ENCODE data around the gene PRKCA.

PRKCA gene

DNA sequence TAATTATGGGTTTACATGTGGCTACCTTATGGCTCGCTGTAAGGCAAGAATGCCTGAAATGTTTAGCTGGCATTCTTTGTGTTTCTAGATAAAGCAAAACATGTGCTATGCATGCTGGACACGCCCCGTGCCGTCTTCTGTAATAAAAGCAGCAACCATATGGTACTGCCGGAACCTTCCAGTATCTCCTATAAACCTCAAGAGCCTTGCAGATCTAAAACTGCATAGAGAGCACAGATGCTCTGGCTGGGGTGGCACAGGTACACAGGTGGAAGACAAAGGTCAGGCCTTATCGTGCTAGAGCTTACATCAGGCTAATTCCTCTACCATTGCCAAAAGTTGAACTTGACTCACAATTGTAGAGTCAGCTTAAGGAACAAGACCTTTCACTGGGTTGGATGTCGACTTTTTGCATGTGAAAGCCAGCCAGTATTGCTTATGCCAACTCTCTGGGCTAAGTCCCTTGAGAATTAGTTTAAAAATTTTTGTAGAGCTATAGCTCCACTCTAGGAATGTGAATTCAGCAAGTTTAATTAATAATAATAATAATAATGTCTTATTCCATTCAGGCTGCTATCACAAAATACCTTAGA lies 345.1 kb downstream of the PRKCA start:
- H3K4me3 ChIP-seq (ENCODE audit: low read length) = no peak overlapping the region
- TF ChIP-seq, protein P1, sequence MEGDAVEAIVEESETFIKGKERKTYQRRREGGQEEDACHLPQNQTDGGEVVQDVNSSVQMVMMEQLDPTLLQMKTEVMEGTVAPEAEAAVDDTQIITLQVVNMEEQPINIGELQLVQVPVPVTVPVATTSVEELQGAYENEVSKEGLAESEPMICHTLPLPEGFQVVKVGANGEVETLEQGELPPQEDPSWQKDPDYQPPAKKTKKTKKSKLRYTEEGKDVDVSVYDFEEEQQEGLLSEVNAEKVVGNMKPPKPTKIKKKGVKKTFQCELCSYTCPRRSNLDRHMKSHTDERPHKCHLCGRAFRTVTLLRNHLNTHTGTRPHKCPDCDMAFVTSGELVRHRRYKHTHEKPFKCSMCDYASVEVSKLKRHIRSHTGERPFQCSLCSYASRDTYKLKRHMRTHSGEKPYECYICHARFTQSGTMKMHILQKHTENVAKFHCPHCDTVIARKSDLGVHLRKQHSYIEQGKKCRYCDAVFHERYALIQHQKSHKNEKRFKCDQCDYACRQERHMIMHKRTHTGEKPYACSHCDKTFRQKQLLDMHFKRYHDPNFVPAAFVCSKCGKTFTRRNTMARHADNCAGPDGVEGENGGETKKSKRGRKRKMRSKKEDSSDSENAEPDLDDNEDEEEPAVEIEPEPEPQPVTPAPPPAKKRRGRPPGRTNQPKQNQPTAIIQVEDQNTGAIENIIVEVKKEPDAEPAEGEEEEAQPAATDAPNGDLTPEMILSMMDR (IDR thresholded peaks at IDR 0.05; ENCODE audit: insufficient read depth, low read depth, low read length, missing control alignments) = no peak
- DNase-seq (ENCODE audit: low read depth) = no peak

DNA sequence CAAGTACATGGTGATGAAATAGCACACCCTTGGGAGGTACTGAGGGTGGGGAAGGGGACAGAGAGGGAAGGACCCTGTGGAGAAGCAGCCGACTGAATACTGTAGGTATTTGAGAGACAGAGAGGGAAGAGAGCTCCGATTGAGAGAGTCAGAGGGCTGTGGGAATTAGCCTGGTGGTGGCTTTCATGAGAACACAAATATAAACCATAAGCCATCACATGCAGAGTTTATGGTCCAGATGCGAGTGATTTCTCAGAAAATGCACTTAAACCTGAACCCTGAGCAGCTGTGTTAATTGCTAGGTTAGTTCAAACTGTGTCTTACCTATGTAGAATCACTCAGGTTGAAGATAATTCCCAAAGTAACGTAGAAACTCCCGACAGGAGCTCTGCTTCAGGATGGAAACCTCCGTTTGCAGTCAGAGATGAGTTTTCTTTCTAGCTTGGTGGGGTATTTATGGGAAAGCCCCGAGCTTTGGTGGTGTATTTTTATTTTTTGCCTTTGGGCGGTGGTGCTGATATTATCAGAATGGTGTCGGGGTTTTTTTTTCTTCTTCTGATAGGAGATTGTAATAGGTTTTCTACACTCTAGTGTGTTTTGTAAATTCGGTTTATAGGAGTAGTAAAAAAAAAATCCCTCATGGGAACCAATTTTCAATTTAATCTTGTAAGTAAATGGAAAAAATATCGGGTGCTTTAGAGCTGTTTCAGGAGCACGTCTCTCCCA lies 347.6 kb downstream of the PRKCA start:
- DNase-seq (ENCODE audit: low read depth) = no peak
- no peak overlapping the region for H3K4me3 ChIP-seq (ENCODE audit: low read length)
- TF ChIP-seq, protein P1 (IDR thresholded peaks at IDR 0.05; ENCODE audit: insufficient read depth, low read depth, low read length, missing control alignments) = no peak

DNA sequence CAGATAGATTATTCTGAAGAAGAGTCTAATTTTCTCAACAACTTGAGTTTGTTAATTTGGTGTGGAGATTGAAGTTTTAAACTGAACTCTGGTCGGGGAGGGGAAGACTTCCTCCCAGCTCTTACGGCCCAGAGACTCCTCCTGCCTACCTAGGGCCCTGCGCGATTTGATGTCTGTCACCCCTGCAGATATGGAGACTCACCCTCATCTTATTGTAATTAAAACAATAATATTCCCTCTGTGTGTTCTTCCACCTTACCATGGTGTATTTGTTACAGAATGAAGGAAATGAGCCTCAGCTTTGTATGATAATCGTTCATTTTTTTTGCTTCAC lies 348.1 kb downstream of the PRKCA start:
- no peak overlapping the region for H3K4me3 ChIP-seq (ENCODE audit: low read length)
- TF ChIP-seq, protein P1 (IDR thresholded peaks at IDR 0.05; ENCODE audit: insufficient read depth, low read depth, low read length, missing control alignments) = no peak
- no peak for DNase-seq (ENCODE audit: low read depth)

DNA sequence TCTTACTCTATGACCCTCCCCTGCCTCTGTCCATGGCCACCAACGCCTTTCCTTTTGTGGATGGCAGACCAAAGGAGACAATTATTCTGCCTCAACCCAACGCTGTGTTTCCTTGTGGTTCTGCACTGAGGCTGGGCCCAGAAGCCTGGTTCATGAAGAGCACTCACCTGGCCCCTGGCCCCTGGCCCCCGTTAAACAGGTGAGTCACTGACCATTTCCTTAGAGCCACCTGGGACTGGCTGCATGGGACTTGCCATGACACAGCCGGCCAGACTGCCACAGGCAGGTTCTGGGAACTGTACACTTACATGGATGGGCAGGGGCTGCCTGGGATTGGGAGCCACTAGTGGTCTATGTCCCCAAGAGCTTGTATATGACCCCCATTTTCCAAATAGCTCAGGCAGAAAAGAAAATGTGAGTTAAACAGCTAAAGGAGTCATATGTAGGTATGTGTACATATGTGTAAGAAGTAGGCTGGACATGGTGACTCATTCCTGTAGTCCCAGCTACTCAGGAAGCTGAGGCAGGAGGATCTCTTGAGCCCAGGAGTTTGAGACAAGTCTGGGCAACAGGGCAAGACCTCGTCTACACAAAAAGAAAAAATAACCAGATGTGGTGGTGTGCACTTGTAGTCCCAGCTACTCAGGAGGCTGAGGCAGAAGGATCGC lies 350.6 kb downstream of the PRKCA start:
- no peak overlapping the region for H3K4me3 ChIP-seq (ENCODE audit: low read length)
- TF ChIP-seq, protein P1 (IDR thresholded peaks at IDR 0.05; ENCODE audit: insufficient read depth, low read depth, low read length, missing control alignments) = no peak
- DNase-seq (ENCODE audit: low read depth) = peak; percentile 93

DNA sequence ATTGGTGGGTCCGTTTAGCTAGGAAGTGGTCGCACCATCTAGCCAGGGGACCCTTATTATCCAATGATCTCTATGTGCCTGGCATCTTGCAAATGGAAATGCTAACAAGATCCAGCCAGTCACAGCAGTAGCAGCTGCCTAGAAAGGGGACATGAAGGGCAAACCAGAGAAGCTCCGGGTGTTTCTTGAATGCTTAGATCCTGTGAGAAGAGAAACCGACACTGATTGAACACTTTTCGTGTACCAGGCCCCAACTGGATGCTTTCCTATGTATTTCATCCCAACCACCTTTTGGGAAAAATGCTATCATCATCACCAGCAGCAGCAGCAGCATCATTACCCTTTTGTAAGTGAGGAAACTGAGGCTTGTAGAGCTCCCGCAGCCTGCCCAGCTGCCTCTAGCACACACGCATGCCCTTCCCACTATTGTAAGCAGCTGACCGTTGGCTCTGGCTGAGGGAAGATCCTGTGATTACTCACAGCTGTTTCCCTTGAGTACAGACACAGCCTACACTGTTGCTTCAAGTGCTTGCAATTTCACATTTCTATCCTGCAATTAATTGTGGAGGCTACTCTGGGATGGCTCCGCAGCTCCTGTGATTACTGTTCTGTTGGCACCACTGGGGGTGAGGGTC lies 351.8 kb downstream of the PRKCA start:
- DNase-seq (ENCODE audit: low read depth) = peak; percentile 42
- H3K4me3 ChIP-seq (ENCODE audit: low read length) = no peak overlapping the region
- TF ChIP-seq, protein P1 (IDR thresholded peaks at IDR 0.05; ENCODE audit: insufficient read depth, low read depth, low read length, missing control alignments) = no peak

DNA sequence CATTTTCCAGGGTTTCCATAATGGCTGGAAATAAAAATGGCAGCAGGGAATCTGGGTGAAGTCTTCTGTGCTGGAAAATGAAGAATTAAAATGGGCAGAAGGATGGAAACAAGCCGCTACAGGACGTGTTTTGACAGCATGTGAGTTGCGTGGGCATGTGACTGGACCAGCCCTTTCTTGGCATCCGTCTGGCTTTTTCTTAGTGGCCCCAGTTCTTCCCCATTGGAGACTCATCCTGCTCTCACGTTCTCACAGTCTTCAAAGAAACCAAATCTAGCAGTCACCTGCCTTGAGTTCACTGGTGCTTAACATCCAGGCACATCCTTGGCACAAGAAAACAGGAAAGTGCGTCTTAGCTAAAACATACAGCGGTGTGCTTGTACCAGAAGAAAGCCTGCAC lies 352.4 kb downstream of the PRKCA start:
- H3K4me3 ChIP-seq (ENCODE audit: low read length) = no peak overlapping the region
- DNase-seq (ENCODE audit: low read depth) = peak; percentile 86
- TF ChIP-seq, protein P1 (IDR thresholded peaks at IDR 0.05; ENCODE audit: insufficient read depth, low read depth, low read length, missing control alignments) = no peak

Data from epithelial cell of esophagus (primary cell).